ENCODE measurements around the gene ALPP. TPM values are rescaled to one million over a fixed set of nuclear protein-coding genes. Genes with fewer than 3 reads are reported as not detected.

ALPP gene
- total RNA-seq, 1 donor from 2014 or later, result not detected

- no peak for TF ChIP-seq CTCF (conservative IDR thresholded peaks at IDR 0.05; ENCODE audit: low read depth, low read length)
- DNase-seq (ENCODE audit: low read depth), result no peak
- H3K4me3 ChIP-seq (ENCODE audit: low read depth, low read length), result no peak overlapping the region
These were observed 33.5 kb downstream of the ALPP start for GRCh38 chr2:232411901-232412629.

- no peak for TF ChIP-seq CTCF (conservative IDR thresholded peaks at IDR 0.05; ENCODE audit: low read depth, low read length)
- no peak for DNase-seq (ENCODE audit: low read depth)
- H3K4me3 ChIP-seq (ENCODE audit: low read depth, low read length), result no peak overlapping the region
These were observed 34.4 kb downstream of the ALPP start for GRCh38 chr2:232412986-232413385.

- no peak overlapping the region for H3K4me3 ChIP-seq (ENCODE audit: low read depth, low read length)
- DNase-seq (ENCODE audit: low read depth), result no peak
- no peak for TF ChIP-seq CTCF (conservative IDR thresholded peaks at IDR 0.05; ENCODE audit: low read depth, low read length)
These were observed 36.7 kb downstream of the ALPP start for GRCh38 chr2:232415138-232415690.

GRCh38 chr2:232415736-232416520 lies 37.4 kb downstream of the ALPP start:
- no peak overlapping the region for H3K4me3 ChIP-seq (ENCODE audit: low read depth, low read length)
- no peak for DNase-seq (ENCODE audit: low read depth)
- TF ChIP-seq CTCF (conservative IDR thresholded peaks at IDR 0.05; ENCODE audit: low read depth, low read length), result no peak

- TF ChIP-seq CTCF (conservative IDR thresholded peaks at IDR 0.05; ENCODE audit: low read depth, low read length), result no peak
- no peak overlapping the region for H3K4me3 ChIP-seq (ENCODE audit: low read depth, low read length)
- no peak for DNase-seq (ENCODE audit: low read depth)
These were observed 38.2 kb downstream of the ALPP start for GRCh38 chr2:232416521-232417470.

GRCh38 chr2:232417489-232417888 lies 38.9 kb downstream of the ALPP start:
- no peak for DNase-seq (ENCODE audit: low read depth)
- no peak overlapping the region for H3K4me3 ChIP-seq (ENCODE audit: low read depth, low read length)
- no peak for TF ChIP-seq CTCF (conservative IDR thresholded peaks at IDR 0.05; ENCODE audit: low read depth, low read length)

Data from epithelial cell of proximal tubule (primary cell).